Hepatocyte (in vitro differentiated cells): ENCODE data around the gene MOK. TPM values are rescaled to one million over a fixed set of nuclear protein-coding genes. Genes with fewer than 3 reads are reported as not detected.
A peak's percentile ranks its signal among the peaks of the same experiment; 100 is the strongest.

Experiments used
- DNase-seq: peaks from one replicate; pipeline ENCODE4 v3.0.0-alpha.2; 2016; ENCODE audit warnings: low spot score
- H2AFZ ChIP-seq: fragments of 200-600 bp; sonication (generic); 2 replicates; pipeline ENCODE4 v1.6.0; 2016; ENCODE audit warnings: antibody characterized with exemption, mild to moderate bottlenecking
- H3K27ac ChIP-seq: fragments of 200-600 bp; sonication (generic); 2 replicates; pipeline ENCODE4 v1.5.1; 2016; ENCODE audit warnings: mild to moderate bottlenecking
- H3K27me3 ChIP-seq: fragments of 200-600 bp; sonication (generic); 2 replicates; pipeline ENCODE4 v1.6.1; 2016
- H3K36me3 ChIP-seq: fragments of 200-600 bp; sonication (generic); replicated peaks from 2 replicates; pipeline ENCODE4 v1.5.1; 2016; ENCODE audit warnings: low read depth; ENCODE audit not compliant: insufficient read depth
- H3K4me1 ChIP-seq: fragments of 200-600 bp; sonication (generic); 2 replicates; pipeline ENCODE4 v1.5.1; 2016; ENCODE audit warnings: mild to moderate bottlenecking, moderate library complexity; ENCODE audit not compliant: insufficient read depth
- H3K4me2 ChIP-seq: fragments of 200-600 bp; sonication (generic); 2 replicates; pipeline ENCODE4 v1.6.0; 2016
- H3K4me3 ChIP-seq: fragments of 200-600 bp; sonication (generic); 2 replicates; pipeline ENCODE4 v1.5.1; 2016; ENCODE audit warnings: mild to moderate bottlenecking
- H3K79me2 ChIP-seq: fragments of 200-600 bp; sonication (generic); 2 replicates; pipeline ENCODE4 v1.6.0; 2017; ENCODE audit warnings: mild to moderate bottlenecking
- H3K9me2 ChIP-seq: fragments of 200-600 bp; sonication (generic); replicated peaks from 2 replicates; pipeline ENCODE4 v1.6.0; 2017; ENCODE audit warnings: mild to moderate bottlenecking; ENCODE audit not compliant: insufficient read depth
- H3K9me3 ChIP-seq: fragments of 200-600 bp; sonication (generic); 2 replicates; pipeline ENCODE4 v1.5.1; 2016; ENCODE audit warnings: low read depth, mild to moderate bottlenecking
- H4K20me1 ChIP-seq: fragments of 200-600 bp; sonication (generic); 2 replicates; pipeline ENCODE4 v1.6.0; 2016; ENCODE audit warnings: mild to moderate bottlenecking; ENCODE audit not compliant: insufficient read depth, poor library complexity, severe bottlenecking
- CTCF ChIP-seq: fragments of 200-600 bp; sonication (generic); IDR thresholded peaks from 2 replicates; pipeline ENCODE4 v1.5.1; 2016; ENCODE audit warnings: antibody characterized with exemption, mild to moderate bottlenecking; ENCODE audit not compliant: poor library complexity
- EZH2 ChIP-seq: fragments of 200-600 bp; sonication (generic); IDR thresholded peaks from 2 replicates; pipeline ENCODE4 v1.6.1; 2016; ENCODE audit warnings: antibody characterized with exemption, mild to moderate bottlenecking, borderline replicate concordance
- EZH2phosphoT487 ChIP-seq: fragments of 200-600 bp; sonication (generic); IDR thresholded peaks from one replicate; pipeline ENCODE4 v1.6.1; 2018; ENCODE audit warnings: antibody characterized with exemption, mild to moderate bottlenecking, low read depth, moderate library complexity; ENCODE audit not compliant: unreplicated experiment, severe bottlenecking
- WGBS: methylation state at CpG from one replicate; pipeline ENCODE4 v1.1.6; 2016; ENCODE audit warnings: low lambda C conversion rate; ENCODE audit errors: missing lambda C conversion rate; 5-methylcytosine and 5-hydroxymethylcytosine counted together
- polyA plus RNA-seq: library from polyadenylated mRNA; unstranded; fragments of >200 nt; fragmentation: Nextera tagmentation; extraction: Ambion mirVana; gene quantifications from 2 replicates; pipeline ENCODE4 v1.2.1, GENCODE V29; 2016
- total RNA-seq: library from RNA; depleted of rRNA; stranded (reverse); fragments of >200 nt; gene quantifications from 2 replicates; pipeline ENCODE4 v1.2.3, GENCODE V29; 2014

The MOK gene
- total and polyA plus RNA-seq, 2 experiments from 2014 or later = 9.3 to 13.5 TPM

DNA sequence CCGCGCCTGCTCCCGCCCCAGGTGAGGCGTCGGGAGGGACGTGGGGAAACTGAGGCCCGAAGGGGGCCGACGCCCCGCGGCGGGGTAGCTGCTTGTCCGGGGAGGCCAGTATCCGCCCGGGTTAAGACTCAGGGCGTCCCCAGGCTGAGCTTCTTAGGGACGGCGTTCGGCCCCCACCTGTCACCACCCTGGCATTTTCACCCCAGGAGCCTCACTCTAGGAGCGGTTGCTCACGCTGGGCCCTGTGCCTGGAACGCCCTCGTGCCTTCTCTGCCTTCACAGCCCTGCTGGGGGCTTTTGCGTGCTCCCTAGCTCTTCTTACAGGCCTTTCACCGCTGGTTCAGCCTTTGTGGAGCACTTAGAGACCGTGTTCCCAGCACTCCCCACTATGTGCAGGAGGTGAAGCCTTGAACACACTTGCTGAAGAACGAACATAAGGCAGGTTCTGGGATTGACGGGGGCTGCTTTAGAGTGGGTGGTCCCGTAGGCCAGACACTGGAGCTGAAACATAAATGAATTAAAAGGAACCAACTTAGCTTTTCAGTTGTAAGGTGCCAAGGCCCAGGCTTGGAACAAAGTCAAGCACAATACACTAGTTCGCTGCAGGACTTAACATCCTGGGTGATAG is 15.2 kb upstream of the MOK start:
- H3K4me2 ChIP-seq = peak overlapping the region; percentile 76
- no peaks in the 10 kb centered on the region for H4K20me1 ChIP-seq
- 13% methylated on average over 16 of the region's 30 CpGs for WGBS
- H3K27ac ChIP-seq = peak overlapping the region; percentile 95
- TF ChIP-seq EZH2phosphoT487 = no peak
- TF ChIP-seq CTCF = no peak
- TF ChIP-seq EZH2 = no peak
- no peaks in the 10 kb centered on the region for H3K9me3 ChIP-seq
- peak overlapping the region; percentile 55 for H2AFZ ChIP-seq
- H3K27me3 ChIP-seq = no peaks in the 10 kb centered on the region
- H3K36me3 ChIP-seq = no peaks in the 10 kb centered on the region
- H3K9me2 ChIP-seq = no peaks in the 10 kb centered on the region
- peaks cover 16% of the 10 kb centered on the region for H3K79me2 ChIP-seq
- peak overlapping the region; percentile 88 for H3K4me3 ChIP-seq
- peaks cover 21% of the 10 kb centered on the region for H3K4me1 ChIP-seq
- DNase-seq = peak; percentile 63

DNA sequence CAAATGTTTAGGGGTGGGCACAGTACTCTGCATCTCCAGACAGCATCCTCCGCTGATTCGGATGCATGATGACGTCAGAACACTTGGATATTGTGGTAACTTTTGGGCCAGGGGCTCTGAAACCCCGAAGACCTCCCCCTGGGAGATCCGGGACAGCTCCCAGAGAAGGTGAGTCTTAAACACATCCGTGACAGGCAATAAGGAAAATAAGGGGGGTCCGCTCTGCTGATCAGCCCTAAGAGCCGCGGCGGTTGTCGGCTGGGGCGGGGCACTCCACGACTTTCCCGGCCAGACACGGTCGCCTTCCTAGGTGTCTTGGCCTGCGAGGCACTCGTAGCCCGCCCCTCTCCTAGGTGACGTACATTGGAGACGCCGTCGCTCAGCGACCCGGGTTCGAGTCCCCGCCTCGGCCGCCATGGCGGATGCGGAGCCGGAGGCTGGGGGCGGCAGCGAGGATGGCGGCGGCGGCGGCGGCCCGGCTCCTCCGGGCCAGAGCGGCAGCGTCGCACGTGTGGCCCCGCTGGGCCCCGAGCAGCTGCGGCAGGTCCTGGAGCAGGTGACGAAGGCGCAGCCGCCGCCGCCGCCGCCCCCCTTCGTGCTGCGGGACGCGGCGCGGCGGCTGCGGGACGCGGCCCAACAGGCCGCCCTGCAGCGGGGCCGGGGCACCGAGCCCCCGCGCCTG is 14.5 kb upstream of the MOK start, which contains the start of gene ZNF839:
Gene ZNF839 (plus strand): TSS at position 396 of the 682 bp plus-strand sequence. CDS start 20 bp downstream, at position 416.
- Histone ChIP-seq H4K20me1 (no peaks in the 10 kb centered on the region), H3K36me3 (no peaks in the 10 kb centered on the region), H3K9me2 (no peaks in the 10 kb centered on the region), H3K4me3 (peak within 1 kb of the TSS; percentile 88), H3K79me2 (peaks cover 16% of the 10 kb centered on the region), H3K27me3 (no peaks in the 10 kb centered on the region), H3K9me3 (no peaks in the 10 kb centered on the region), H3K4me1 (peaks cover 21% of the 10 kb centered on the region), H3K4me2 (peak within 1 kb of the TSS; percentile 77), H2AFZ (peak within 1 kb of the TSS; percentile 99), H3K27ac (peak within 1 kb of the TSS; percentile 95)
- DNase-seq = peak; percentile 95
- no peak for TF ChIP-seq CTCF
- no peak for TF ChIP-seq EZH2
- no peak for TF ChIP-seq EZH2phosphoT487
- WGBS = 2% methylated on average over 49 of the region's 71 CpGs

- no peaks in the 10 kb centered on the region for H3K36me3 ChIP-seq
- DNase-seq = no peak
- no peaks in the 10 kb centered on the region for H3K9me2 ChIP-seq
- H3K27ac ChIP-seq = peak overlapping the region; percentile 95
- TF ChIP-seq CTCF (no peak), EZH2 (no peak), EZH2phosphoT487 (no peak)
- H2AFZ ChIP-seq = peak overlapping the region; percentile 99
- no peaks in the 10 kb centered on the region for H3K9me3 ChIP-seq
- H3K27me3 ChIP-seq = no peaks in the 10 kb centered on the region
- peaks cover 16% of the 10 kb centered on the region for H3K79me2 ChIP-seq
- H3K4me3 ChIP-seq = peak overlapping the region; percentile 88
- no peaks in the 10 kb centered on the region for H4K20me1 ChIP-seq
- peak overlapping the region; percentile 77 for H3K4me2 ChIP-seq
- H3K4me1 ChIP-seq = peaks cover 21% of the 10 kb centered on the region
- WGBS = 82% methylated on average over 15 of the region's 15 CpGs
Measured at GRCh38 chr14:102318781-102319276, 13.9 kb upstream of the MOK start.
